GM19025 (cell line): ENCODE results near the gene FUT3.
A peak's percentile ranks its signal among the peaks of the same experiment; 100 is the strongest.

Source experiments
- ATAC-seq: cut with Tn5 transposase; IDR thresholded peaks from one replicate; pipeline ENCODE4 v1.9.1; 2021; ENCODE audit warnings: mild to moderate bottlenecking, low read depth, moderate library complexity; ENCODE audit not compliant: unreplicated experiment

The FUT3 gene

GRCh38 chr19:5805462-5806132 is 45.7 kb downstream of the FUT3 start:
- ATAC-seq, result no peak

DNA sequence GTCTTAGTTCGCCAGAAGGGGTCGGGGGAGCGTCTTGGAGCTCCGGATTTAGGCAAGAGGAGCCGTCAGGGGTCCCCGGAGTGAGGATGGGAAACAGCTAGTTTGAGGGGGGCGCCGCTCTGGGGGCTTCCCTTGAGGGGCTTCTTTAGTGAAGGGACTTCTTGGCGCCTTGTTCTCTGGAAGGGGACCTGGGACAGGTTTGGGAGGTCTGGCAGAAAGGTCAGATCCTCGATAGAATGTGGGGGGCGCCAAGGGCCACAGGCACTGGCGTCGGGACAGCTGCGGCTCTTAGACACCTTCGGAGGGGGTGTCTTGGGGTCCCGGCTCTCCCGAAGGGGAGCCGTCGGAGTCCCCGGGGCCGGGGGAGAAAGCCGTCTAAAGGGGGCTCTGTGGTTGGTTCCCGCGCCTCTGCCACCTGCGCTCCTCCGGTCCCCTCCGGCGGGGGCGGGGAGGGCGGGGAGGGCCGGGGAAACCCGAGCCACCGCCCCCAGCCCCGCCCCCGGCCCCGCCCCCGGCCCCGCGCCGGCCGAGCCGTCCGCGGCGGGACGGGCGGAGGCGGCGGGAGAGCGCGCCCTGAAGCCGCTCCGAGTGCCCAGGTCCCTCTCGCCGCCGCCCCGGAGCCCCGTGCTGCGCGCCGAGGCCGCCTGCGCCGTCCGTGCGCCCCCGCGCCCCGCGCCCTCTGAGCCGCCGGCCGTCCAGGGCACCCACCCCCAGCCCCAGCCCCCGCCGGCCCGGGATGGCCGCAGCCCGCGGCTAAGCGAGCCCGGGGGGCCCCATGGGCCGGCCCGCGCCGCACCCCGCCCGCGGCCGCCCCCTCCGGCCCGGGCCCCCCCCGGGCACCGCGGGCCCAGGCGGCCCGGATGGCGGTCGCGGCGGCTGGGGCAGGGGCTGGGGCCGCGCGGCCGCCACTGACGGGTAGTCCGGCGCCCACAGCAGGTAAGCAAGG is 46.5 kb downstream of the FUT3 start, which contains the start of gene NRTN:
Gene NRTN, plus strand, starts transcription at position 552 of the 946 bp plus-strand sequence. CDS start 19,099 bp downstream, outside the sequence.
- ATAC-seq, result no peak

GRCh38 chr19:5803752-5804515 is 47.3 kb downstream of the FUT3 start:
- peak; percentile 60 for ATAC-seq

- no peak for ATAC-seq
These were observed 47.9 kb downstream of the FUT3 start for GRCh38 chr19:5803441-5803751.

DNA sequence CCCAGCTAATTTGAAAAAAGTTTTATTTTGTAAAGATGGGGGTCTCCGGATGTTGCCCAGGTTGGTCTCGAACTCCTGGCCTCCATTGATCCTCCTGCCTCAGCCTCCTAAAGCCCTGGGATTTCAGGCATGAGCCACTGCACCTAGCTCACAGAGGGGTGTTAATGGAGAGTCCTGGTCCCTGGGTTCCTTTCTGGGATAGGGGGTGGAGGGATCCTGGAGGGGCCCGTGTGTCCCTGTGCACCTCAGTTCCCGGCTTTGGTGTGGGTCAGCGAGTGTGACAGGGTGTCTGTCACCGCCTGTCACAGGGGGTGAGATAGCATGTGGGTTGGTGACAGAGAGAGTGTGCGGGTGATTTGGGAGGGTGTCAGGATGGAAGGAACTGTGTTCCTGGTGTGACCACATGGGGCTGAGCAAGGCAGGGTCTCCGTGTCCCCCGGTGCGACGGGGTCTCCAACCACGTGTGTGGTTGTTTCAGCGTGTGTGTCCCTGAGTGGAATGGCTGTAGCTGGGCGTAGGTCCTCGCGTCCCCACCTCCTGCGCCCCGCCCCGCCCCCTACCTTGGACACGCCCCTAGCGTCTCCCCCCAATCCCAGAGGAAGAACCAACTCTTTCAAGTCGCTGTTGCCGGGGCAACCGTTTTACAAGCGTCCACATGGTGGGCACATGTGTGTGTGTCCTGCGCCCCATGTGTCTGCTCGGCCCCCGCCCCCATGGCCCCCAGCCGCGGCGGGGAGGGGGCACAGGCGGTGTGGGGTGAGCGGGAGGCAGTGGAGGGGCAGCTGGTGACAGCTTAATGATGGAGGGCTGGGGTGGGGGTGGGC is 49.2 kb downstream of the FUT3 start:
- no peak for ATAC-seq

GRCh38 chr19:5800361-5801270 is 50.6 kb downstream of the FUT3 start:
- no peak for ATAC-seq

DNA sequence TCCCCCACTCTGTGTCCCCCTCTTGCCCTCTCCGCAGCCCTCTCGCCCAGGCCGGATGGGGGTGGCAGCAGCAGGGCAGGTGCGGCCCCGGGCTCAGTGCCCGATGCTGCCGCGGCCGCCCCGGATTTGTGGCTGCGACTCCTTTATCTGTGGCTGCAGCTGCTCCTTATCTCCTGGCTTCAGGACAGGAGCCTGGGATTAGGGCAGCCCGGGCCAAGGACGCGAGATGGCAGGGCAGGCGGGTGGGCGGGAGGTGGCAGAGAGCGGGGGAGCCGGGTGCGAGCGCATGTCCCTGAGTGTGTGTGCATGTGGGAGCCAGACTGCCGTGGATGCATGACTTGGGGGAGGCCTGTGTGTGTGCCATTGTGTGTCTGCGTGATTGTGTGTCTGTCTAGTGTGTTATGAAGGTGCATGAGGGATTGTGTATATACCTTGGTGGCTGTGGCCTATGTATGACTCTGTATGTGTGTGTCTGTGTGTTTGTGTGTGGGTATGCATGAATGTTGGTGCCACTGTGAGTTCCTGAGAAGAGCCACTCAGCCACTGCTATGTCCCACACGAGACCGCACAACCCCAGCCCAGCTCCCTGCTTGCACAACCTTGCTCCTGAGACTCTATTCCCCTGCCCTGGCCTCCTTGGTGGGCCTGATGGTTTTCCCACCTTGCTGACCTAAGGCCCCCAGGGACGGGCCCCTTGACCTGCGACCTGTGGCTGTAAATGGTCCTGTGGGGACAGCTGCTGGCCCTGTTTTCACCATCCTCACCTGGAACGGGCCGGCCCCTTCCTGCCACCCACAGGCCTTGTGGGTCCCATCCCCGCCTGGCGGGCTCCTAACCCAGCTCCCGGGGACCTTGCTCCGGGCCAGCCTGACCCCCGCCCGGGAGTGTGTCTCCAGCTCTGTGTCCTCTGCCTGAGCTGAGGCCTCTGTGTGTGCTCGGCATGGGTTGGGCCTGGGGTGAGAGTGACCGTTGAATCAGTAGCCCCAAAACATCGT is 51.7 kb downstream of the FUT3 start:
- ATAC-seq, result no peak

GRCh38 chr19:5798244-5798643 is 53.0 kb downstream of the FUT3 start:
- no peak for ATAC-seq

DNA sequence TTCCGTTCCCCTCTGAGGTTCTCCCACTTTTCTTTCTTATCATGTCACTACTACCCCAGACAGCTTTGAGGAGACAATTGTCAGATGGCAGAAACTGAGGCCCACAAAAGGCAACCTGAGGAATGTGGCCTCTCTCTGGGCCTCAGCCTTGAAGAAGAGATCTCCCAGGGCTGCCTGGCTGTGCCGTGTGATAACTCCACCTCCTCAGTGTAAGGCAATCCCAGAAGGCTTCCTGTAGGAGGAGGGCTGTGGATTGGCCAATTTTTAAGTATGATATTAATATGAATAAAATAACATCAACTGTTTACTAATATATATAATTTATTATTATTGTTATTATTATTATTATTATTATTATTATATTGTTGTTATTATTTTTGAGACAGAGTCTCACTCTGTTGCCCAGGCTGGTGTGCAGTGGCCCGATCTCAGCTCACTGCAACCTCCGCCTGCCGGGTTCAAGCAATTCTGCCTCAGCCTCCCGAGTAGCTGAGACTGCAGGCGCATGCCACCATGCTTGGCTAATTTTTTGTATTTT is 55.8 kb downstream of the FUT3 start:
- ATAC-seq, result no peak

- ATAC-seq, result no peak
These were observed 58.1 kb downstream of the FUT3 start for GRCh38 chr19:5793188-5793587.
